Aorta (tissue), 4 donors: ENCODE measurements around the gene KCTD19. TPM values are rescaled to one million over a fixed set of nuclear protein-coding genes. Genes with fewer than 3 reads are reported as not detected.

Experiments used
- polyA plus RNA-seq, 2 donors: library from polyadenylated mRNA; stranded (reverse); fragments of 200-250 nt; gene quantifications; one replicate each; pipeline ENCODE4 v1.2.3, GENCODE V29; 2013
- total RNA-seq, 2 donors: library from RNA; stranded (reverse); fragmentation: NEBNext Ultra II Directional; extraction: Animal tissue kit (Norgen Biotek cat#: 25700); gene quantifications; one replicate each; pipeline ENCODE4 v1.2.1, GENCODE V29; 2021
- donor health status: healthy with polysubstance abuse.
- donor health status: Bipolar disorder and iron deficiency.
- donor health status: DM: no; HTN: no; CAD: no.
- donor health status: DM: yes; HTN: yes; CAD: no.

KCTD19 gene
- total and polyA plus RNA-seq, 4 donors = 0.12 TPM; not detected in 3

Other genes starting within 250 kb of the KCTD19 start
- gene PHAF1, start 216.8 kb downstream of the KCTD19 start, total RNA-seq = 10 to 100 TPM; 13.7 to 20.7 TPM
- 10 to 100 TPM; 12.6 to 13.4 TPM for gene PHAF1, start 216.8 kb downstream of the KCTD19 start, polyA plus RNA-seq
- 10 to 100 TPM; 13.0 to 21.3 TPM for gene B3GNT9, start 175.7 kb downstream of the KCTD19 start, total RNA-seq
- 10 to 100 TPM in 1 of 2 donors, 1 to 10 TPM in 1; 3.9 to 22.4 TPM for gene B3GNT9, start 175.7 kb downstream of the KCTD19 start, polyA plus RNA-seq
- 10 to 100 TPM; 17.1 to 24.3 TPM for gene TRADD, start 166.8 kb downstream of the KCTD19 start, total RNA-seq
- gene TRADD, start 166.8 kb downstream of the KCTD19 start, polyA plus RNA-seq = 10 to 100 TPM; 15.7 to 45.2 TPM
- gene FBXL8, start 166.8 kb downstream of the KCTD19 start, total RNA-seq = 10 to 100 TPM in 1 of 2 donors, 1 to 10 TPM in 1; 7.3 to 20.8 TPM
- 10 to 100 TPM in 1 of 2 donors, 1 to 10 TPM in 1; 1.1 to 32.1 TPM for gene FBXL8, start 166.8 kb downstream of the KCTD19 start, polyA plus RNA-seq
- gene HSF4, start 162.0 kb downstream of the KCTD19 start, total RNA-seq = 100 to 1,000 TPM in 1 of 2 donors, 10 to 100 TPM in 1; 22.2 to 101 TPM
- 100 to 1,000 TPM in 1 of 2 donors, 10 to 100 TPM in 1; 25.0 to 133 TPM for gene HSF4, start 162.0 kb downstream of the KCTD19 start, polyA plus RNA-seq
- 10 to 100 TPM; 24.4 to 47.2 TPM for gene NOL3, start 156.2 kb downstream of the KCTD19 start, total RNA-seq
- gene NOL3, start 156.2 kb downstream of the KCTD19 start, polyA plus RNA-seq = 100 to 1,000 TPM in 1 of 2 donors, 10 to 100 TPM in 1; 67.5 to 122 TPM
- 10 to 100 TPM; 18.1 to 33.8 TPM for gene MATCAP1, start 142.8 kb downstream of the KCTD19 start, total RNA-seq
- gene MATCAP1, start 142.8 kb downstream of the KCTD19 start, polyA plus RNA-seq = 10 to 100 TPM in 1 of 2 donors, 1 to 10 TPM in 1; 3.0 to 45.7 TPM
- 1 to 10 TPM; 1.3 to 4.4 TPM for gene EXOC3L1, start 136.6 kb downstream of the KCTD19 start, total RNA-seq
- gene EXOC3L1, start 136.6 kb downstream of the KCTD19 start, polyA plus RNA-seq = 1 to 10 TPM in 1 of 2 donors, under 1 TPM in 1; 0.51 to 1.8 TPM
- gene E2F4, start 134.6 kb downstream of the KCTD19 start, total RNA-seq = 10 to 100 TPM; 54.2 to 58.1 TPM
- 10 to 100 TPM; 27.9 to 50.2 TPM for gene E2F4, start 134.6 kb downstream of the KCTD19 start, polyA plus RNA-seq
- gene ELMO3, start 127.6 kb downstream of the KCTD19 start, total RNA-seq = 1 to 10 TPM in 1 of 2 donors, under 1 TPM in 1; 0.97 to 3.4 TPM
- gene ELMO3, start 127.6 kb downstream of the KCTD19 start, polyA plus RNA-seq = 1 to 10 TPM; 5.8 to 7.4 TPM
- gene TMEM208, start 99.6 kb downstream of the KCTD19 start, total RNA-seq = 10 to 100 TPM; 24.7 to 33.1 TPM
- 10 to 100 TPM; 60.6 to 64.6 TPM for gene TMEM208, start 99.6 kb downstream of the KCTD19 start, polyA plus RNA-seq
- gene FHOD1, start 79.3 kb downstream of the KCTD19 start, total RNA-seq = 10 to 100 TPM; 28.2 to 47.9 TPM
- gene FHOD1, start 79.3 kb downstream of the KCTD19 start, polyA plus RNA-seq = 10 to 100 TPM; 12.9 to 41.3 TPM
- 1 to 10 TPM; 1.6 to 1.7 TPM for gene SLC9A5, start 77.8 kb downstream of the KCTD19 start, total RNA-seq
- 1 to 10 TPM; 1.1 to 2.9 TPM for gene SLC9A5, start 77.8 kb downstream of the KCTD19 start, polyA plus RNA-seq
- gene PLEKHG4, start 47.2 kb downstream of the KCTD19 start, total RNA-seq = 1 to 10 TPM; 2.5 to 6.9 TPM
- 10 to 100 TPM in 1 of 2 donors, 1 to 10 TPM in 1; 2.1 to 16.7 TPM for gene PLEKHG4, start 47.2 kb downstream of the KCTD19 start, polyA plus RNA-seq
- under 1 TPM in 1 of 2 donors, not detected in 1; 0.51 TPM for gene LRRC36, start 74 bp upstream of the KCTD19 start, total RNA-seq
- gene LRRC36, start 74 bp upstream of the KCTD19 start, polyA plus RNA-seq = not detected
- gene TPPP3, start 66.8 kb upstream of the KCTD19 start, total RNA-seq = 10 to 100 TPM in 1 of 2 donors, 1 to 10 TPM in 1; 7.2 to 13.5 TPM
- 10 to 100 TPM; 34.3 to 51.9 TPM for gene TPPP3, start 66.8 kb upstream of the KCTD19 start, polyA plus RNA-seq
- gene ZDHHC1, start 89.7 kb upstream of the KCTD19 start, total RNA-seq = 10 to 100 TPM in 1 of 2 donors, 1 to 10 TPM in 1; 8.4 to 14.8 TPM
- 10 to 100 TPM in 1 of 2 donors, 1 to 10 TPM in 1; 5.3 to 11.3 TPM for gene ZDHHC1, start 89.7 kb upstream of the KCTD19 start, polyA plus RNA-seq
- 1 to 10 TPM in 1 of 2 donors, not detected in 1; 1.1 TPM for gene HSD11B2, start 104.4 kb upstream of the KCTD19 start, total RNA-seq
- gene HSD11B2, start 104.4 kb upstream of the KCTD19 start, polyA plus RNA-seq = 10 to 100 TPM in 1 of 2 donors, not detected in 1; 13.3 TPM
- 10 to 100 TPM; 58.7 to 62.0 TPM for gene ATP6V0D1, start 154.4 kb upstream of the KCTD19 start, total RNA-seq
- gene ATP6V0D1, start 154.4 kb upstream of the KCTD19 start, polyA plus RNA-seq = 10 to 100 TPM; 52.0 to 88.0 TPM
- not detected for gene AGRP, start 156.8 kb upstream of the KCTD19 start, total RNA-seq
- 1 to 10 TPM in 1 of 2 donors, not detected in 1; 1.5 TPM for gene AGRP, start 156.8 kb upstream of the KCTD19 start, polyA plus RNA-seq
- 100 to 1,000 TPM; 105 to 120 TPM for gene RIPOR1, start 202.1 kb upstream of the KCTD19 start, total RNA-seq
- gene RIPOR1, start 202.1 kb upstream of the KCTD19 start, polyA plus RNA-seq = 10 to 100 TPM; 22.7 to 65.5 TPM
- 10 to 100 TPM; 28.5 to 35.8 TPM for gene CTCF, start 235.8 kb upstream of the KCTD19 start, total RNA-seq
- gene CTCF, start 235.8 kb upstream of the KCTD19 start, polyA plus RNA-seq = 10 to 100 TPM; 16.5 to 25.8 TPM